ENCODE results near the gene ETS1.

Gene ETS1, protein sequence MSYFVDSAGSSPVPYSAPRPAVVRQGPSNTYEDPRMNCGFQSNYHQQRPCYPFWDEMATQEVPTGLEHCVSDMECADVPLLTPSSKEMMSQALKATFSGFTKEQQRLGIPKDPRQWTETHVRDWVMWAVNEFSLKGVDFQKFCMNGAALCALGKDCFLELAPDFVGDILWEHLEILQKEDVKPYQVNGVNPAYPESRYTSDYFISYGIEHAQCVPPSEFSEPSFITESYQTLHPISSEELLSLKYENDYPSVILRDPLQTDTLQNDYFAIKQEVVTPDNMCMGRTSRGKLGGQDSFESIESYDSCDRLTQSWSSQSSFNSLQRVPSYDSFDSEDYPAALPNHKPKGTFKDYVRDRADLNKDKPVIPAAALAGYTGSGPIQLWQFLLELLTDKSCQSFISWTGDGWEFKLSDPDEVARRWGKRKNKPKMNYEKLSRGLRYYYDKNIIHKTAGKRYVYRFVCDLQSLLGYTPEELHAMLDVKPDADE

DNA sequence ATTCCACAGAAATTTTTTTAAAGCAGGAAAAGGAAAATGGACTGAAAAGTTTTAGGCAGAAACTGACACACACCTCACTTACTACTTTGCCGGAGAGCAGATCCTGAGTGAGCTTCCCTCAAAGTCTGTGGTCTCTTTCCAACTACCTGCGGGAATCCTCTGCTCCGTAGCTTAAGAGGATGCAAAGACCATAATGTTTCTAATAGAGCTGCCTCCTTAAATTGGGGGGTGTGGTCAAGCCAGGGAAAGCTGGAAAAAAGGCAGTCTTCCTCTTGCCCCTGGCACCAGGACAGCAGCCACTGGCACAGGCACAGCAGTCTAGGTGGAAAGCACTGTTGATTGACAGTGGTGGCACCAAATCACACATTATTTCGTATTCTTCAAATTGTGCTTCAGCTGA, at the start of gene ETS1:
Gene ETS1, minus strand, starts transcription at position 144 of the 400 bp plus-strand sequence. CDS start 14,428 bp downstream, outside the sequence.
- CTCF ChIA-PET = interaction anchor here (1.3 to 1.5 kb wide), 2 partner anchors 13 to 41 kb away, joined by 3 to 4 read pairs; no protein-coding TSS in a partner anchor

DNA sequence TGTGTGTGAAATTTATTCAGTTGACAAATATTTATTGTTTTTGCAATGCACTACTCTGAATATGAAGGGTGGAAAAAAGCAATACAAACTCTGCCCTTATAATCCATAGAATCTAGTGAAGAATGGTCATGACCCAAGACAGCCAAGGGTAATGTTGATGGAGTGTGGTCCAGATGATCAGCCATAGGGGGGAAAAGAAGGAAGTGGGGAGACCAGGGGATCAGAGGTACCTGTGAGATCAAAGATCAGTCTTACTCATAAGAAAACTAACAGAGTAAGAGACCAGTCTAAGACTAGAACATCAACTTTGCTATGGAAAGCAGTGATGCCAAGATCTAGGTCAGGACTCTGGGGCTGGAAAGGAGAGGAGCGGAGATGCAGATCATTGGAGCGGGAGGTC, 47.0 kb upstream of the ETS1 start:
- Mint-ChIP-seq H3K27me3 (peaks cover 12% of the 10 kb centered on the region), H3K4me3 (no peak overlapping the region), H3K4me1 (peaks cover 41% of the 10 kb centered on the region), H3K9me3 (no peaks in the 10 kb centered on the region), H3K36me3 (no peaks in the 10 kb centered on the region), H3K27ac (no peak overlapping the region)
- CTCF ChIA-PET = interaction anchor here (0.6 to 7.6 kb wide), 4 partner anchors 197 to 476 kb away, joined by 3 to 149 read pairs (median 57); no protein-coding TSS in a partner anchor
- no peak for DNase-seq

More for the DNA sequence above, at the start of gene ETS1:
- no peak within 1 kb of the TSS for H3K4me3 Mint-ChIP-seq
- H3K36me3 Mint-ChIP-seq = no peaks in the 10 kb centered on the region
- no peak within 1 kb of the TSS for H3K27ac Mint-ChIP-seq
- DNase-seq = no peak
- peaks cover 34% of the 10 kb centered on the region for H3K27me3 Mint-ChIP-seq
- H3K4me1 Mint-ChIP-seq = peaks cover 14% of the 10 kb centered on the region
- no peaks in the 10 kb centered on the region for H3K9me3 Mint-ChIP-seq

DNA sequence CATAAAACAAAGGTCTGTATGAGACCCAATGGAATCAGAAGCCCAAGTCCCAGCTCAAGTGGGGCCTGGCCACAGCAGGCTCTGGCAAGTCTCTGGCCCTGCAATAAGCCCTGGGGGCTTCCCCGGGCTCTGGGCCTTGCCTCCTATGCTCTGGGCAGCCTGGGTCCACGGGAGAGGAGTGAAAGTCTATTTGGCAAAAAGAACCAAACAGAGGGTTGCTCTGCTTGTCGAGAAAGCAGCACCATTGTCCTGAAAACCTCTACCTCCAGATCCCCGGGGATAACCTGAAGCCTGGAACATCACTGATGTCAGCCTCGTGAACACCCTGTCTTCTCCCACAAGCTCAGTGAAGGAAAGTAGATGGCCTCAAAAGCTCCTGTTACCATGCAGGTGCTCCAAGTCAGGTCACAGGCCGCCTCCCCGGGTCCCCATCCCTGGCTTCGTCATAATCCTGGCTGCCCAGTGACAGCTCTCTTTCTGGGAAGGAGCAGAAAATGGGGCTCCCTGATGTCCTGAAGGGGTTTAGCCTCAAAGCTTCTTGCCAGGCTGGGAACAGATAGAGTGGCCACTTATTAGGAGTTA, 46.1 kb upstream of the ETS1 start:
- no peaks in the 10 kb centered on the region for H3K9me3 Mint-ChIP-seq
- H3K4me3 Mint-ChIP-seq = no peak overlapping the region
- H3K4me1 Mint-ChIP-seq = peaks cover 49% of the 10 kb centered on the region
- H3K27ac Mint-ChIP-seq = no peak overlapping the region
- peaks cover 12% of the 10 kb centered on the region for H3K27me3 Mint-ChIP-seq
- no peak for DNase-seq
- CTCF ChIA-PET = interaction anchor here (0.6 to 7.9 kb wide), 20 partner anchors 52 to 475 kb away, joined by 3 to 149 read pairs (median 9); no protein-coding TSS in a partner anchor
- no peaks in the 10 kb centered on the region for H3K36me3 Mint-ChIP-seq

DNA sequence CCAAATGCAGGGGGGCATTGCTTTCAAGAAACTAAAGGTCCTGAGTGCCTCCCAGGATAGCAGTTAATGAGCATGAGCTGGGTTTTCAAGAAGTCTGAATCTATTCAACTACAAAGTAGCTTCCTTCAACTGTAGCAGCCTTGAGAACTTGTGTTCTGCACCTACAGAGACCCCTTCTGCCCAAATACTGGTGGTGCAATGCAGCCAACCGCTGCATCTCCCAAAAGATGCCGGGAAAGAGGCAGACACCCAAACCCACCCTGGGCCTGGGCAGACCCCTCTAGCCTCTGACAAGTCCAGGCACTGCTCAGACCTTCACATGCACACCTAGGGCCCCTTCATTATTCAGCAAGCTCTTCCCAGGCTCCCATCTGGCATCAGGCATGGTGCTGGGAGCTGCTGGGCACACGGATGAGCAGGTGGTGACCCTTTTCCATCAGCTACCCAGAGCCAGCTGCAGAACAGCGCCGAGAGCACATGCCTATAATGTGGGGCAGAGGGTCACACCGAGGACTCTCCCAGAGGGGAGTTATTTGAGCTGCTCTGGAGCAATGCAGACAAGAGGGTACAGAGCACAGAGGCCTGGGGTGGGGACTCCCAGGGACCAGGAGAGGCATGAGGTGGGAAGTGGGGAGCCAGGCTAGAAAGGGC, 44.9 kb upstream of the ETS1 start:
- H3K4me3 Mint-ChIP-seq = no peak overlapping the region
- peaks cover 8% of the 10 kb centered on the region for H3K27me3 Mint-ChIP-seq
- peaks cover 52% of the 10 kb centered on the region for H3K4me1 Mint-ChIP-seq
- H3K9me3 Mint-ChIP-seq = no peaks in the 10 kb centered on the region
- CTCF ChIA-PET = interaction anchor here (0.5 to 7.9 kb wide), 54 partner anchors 12 to 602 kb away, joined by 3 to 149 read pairs (median 5); partner anchors contain the start of gene FLI1
- no peak overlapping the region for H3K27ac Mint-ChIP-seq
- peak; percentile 60 for DNase-seq
- no peaks in the 10 kb centered on the region for H3K36me3 Mint-ChIP-seq

DNA sequence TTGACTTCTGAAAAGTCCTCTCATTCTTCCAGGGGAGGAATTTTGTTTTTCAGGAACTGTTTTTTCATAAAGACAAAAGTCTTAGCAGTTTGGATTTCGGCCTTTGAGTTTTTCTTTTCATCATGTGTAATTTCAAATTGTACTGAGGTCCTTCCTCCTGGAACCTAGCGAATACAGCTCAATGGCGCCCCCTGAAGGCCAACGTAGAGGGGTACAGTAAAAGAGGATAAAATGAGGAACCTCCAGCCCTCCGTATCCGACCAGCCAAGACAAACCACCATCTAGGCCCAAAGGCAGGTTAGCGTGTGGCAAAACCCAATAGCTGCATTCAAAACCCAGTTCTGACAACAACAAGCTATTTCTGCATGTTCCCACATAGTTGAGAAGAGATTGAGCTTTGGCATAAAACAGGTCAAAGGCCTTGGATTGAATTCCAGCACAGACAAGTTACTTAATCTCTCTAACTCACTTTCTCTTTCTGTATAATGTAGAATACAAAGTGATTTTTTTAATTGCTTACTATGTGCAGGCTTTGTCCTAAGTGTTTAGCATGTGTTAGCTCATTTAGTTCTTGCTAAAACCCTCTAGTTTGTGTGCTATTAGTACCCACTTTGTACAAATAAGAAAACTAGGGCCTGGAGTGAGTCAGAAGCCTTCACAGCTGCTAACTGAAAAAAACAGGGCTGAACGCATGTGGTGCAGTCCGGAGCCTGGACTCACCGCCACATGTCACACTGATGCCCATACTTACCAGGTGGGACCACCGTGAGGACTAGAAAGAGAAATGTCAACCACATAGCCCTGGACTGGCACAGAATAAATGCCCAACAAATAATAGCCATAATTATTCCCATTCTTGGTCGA, 43.2 kb upstream of the ETS1 start:
- H3K27me3 Mint-ChIP-seq = peaks cover 3% of the 10 kb centered on the region
- H3K4me3 Mint-ChIP-seq = peak overlapping the region; percentile 68
- H3K4me1 Mint-ChIP-seq = peaks cover 66% of the 10 kb centered on the region
- H3K27ac Mint-ChIP-seq = peak overlapping the region; percentile 80
- H3K36me3 Mint-ChIP-seq = peaks cover 4% of the 10 kb centered on the region
- CTCF ChIA-PET = interaction anchor here (0.6 to 7.9 kb wide), 45 partner anchors 21 to 602 kb away, joined by 3 to 149 read pairs (median 6); no protein-coding TSS in a partner anchor
- DNase-seq = peak; percentile 93
- no peaks in the 10 kb centered on the region for H3K9me3 Mint-ChIP-seq

DNA sequence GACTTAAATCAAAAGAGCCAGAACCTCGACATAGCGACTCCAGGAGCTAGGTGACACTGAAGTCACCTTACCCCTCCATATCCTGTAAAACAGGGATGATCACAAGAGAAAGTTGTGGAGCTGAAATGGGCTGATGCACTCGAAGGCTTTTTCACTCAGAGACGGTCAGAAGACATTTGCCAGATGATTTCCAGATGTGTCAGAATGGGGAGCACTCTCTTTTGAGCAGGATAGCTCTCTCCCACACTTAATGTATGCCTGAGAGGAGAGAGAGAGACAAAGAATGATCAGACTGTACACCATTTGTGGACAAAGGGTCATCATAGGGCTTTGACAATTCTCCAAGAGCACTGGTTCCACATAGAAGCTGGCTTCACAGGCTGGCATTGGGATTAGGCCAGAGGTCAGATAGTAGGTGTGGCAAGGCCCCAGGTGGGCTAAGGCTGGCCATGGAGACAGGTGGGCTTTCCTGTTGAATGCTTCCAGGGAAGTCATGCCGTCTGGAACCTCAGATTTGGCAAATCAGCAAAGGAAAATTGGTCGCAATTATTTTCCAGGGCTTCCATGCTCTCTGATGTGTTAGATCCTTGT, 42.3 kb upstream of the ETS1 start:
- Mint-ChIP-seq H3K9me3 (no peaks in the 10 kb centered on the region), H3K27me3 (peaks cover 3% of the 10 kb centered on the region), H3K4me1 (peaks cover 76% of the 10 kb centered on the region), H3K27ac (peak overlapping the region; percentile 80), H3K36me3 (peaks cover 4% of the 10 kb centered on the region), H3K4me3 (peak overlapping the region; percentile 59)
- CTCF ChIA-PET = interaction anchor here (0.5 to 7.9 kb wide), 31 partner anchors 25 to 472 kb away, joined by 3 to 149 read pairs (median 6); no protein-coding TSS in a partner anchor
- DNase-seq = no peak

DNA sequence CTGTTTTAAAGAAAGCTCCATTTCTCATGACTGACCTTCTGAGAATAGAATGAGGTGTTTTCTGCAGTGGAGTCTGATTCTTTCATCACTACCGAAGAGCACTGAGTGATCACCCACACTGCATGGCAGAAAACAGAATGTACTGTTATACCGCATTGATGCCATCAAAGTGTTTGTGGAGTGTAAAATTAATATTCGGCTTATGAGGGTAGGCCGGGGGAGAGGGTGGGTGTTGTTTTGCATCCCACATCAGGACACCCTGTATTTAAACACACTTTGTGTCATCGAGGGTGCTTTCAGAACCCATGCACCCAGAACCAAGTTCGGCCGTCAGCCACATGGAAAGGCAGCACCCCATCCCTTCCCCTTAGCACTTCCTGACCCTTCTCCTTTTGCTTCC, 41.3 kb upstream of the ETS1 start:
- H3K27ac Mint-ChIP-seq = peak overlapping the region; percentile 80
- CTCF ChIA-PET = interaction anchor here (0.6 to 7.9 kb wide), 31 partner anchors 21 to 471 kb away, joined by 3 to 149 read pairs (median 4); partner anchors contain the start of gene ETS1
- no peaks in the 10 kb centered on the region for H3K9me3 Mint-ChIP-seq
- H3K36me3 Mint-ChIP-seq = peaks cover 4% of the 10 kb centered on the region
- no peak for DNase-seq
- H3K27me3 Mint-ChIP-seq = peaks cover 3% of the 10 kb centered on the region
- peak overlapping the region; percentile 59 for H3K4me3 Mint-ChIP-seq
- peaks cover 84% of the 10 kb centered on the region for H3K4me1 Mint-ChIP-seq

DNA sequence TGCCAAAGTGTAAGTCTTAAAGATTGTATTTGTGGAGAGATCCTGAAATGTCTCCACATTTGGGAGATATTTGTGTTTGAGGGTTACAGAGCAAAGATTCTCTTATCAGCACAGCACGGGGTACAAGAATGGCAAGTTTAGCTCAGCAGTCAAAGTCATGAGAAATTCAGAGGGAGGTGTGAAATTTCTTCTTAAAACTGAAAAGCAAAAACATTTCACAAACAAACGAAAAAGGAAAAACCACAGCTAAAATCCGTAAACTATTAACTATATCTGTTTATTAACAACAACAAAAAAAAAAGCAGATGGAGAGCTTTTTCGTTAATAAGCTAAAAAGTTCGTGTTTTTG, 40.9 kb upstream of the ETS1 start:
- CTCF ChIA-PET = interaction anchor here (0.6 to 7.9 kb wide), 24 partner anchors 21 to 456 kb away, joined by 3 to 149 read pairs (median 4); partner anchors contain the start of gene ETS1
- H3K4me1 Mint-ChIP-seq = peaks cover 88% of the 10 kb centered on the region
- no peaks in the 10 kb centered on the region for H3K27me3 Mint-ChIP-seq
- no peak for DNase-seq
- H3K27ac Mint-ChIP-seq = peak overlapping the region; percentile 80
- peaks cover 4% of the 10 kb centered on the region for H3K36me3 Mint-ChIP-seq
- H3K9me3 Mint-ChIP-seq = no peaks in the 10 kb centered on the region
- peak overlapping the region; percentile 52 for H3K4me3 Mint-ChIP-seq

DNA sequence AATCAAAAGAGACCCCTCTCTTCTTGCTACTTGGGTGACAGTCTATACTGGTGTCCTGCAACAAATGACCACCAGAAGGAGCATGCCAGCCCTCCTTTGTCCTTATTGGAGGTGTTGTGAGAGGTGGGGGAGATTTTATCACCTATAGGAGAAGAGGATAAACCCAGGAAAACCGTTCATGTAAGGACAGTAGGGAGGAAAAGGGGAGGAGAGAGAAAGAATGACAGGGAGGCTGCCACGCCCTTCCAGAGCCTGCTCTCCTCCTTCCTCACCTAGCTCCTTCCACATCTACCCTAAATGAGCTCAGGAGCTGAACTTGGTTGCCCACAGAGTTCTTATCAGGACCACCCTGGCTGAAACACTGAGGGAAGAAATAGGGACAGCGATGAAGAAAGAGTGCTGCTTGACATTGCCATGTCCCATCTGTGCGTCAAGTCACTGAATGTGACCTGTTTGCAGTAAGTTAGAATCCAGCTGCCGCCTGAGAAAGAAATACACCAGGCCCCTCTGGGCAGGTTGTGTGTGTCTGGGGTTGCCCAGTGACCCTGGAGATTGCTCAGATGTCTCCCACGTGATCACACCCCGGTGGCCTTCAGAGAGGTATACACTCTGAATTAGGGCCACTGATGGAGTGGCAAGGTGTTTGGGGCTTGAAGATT, 40.4 kb upstream of the ETS1 start:
- peaks cover 4% of the 10 kb centered on the region for H3K36me3 Mint-ChIP-seq
- H3K4me3 Mint-ChIP-seq = peak overlapping the region; percentile 52
- H3K27me3 Mint-ChIP-seq = no peaks in the 10 kb centered on the region
- CTCF ChIA-PET = interaction anchor here (0.7 to 7.9 kb wide), 24 partner anchors 16 to 456 kb away, joined by 3 to 149 read pairs (median 4); partner anchors contain the start of gene ETS1
- H3K9me3 Mint-ChIP-seq = no peaks in the 10 kb centered on the region
- H3K4me1 Mint-ChIP-seq = peaks cover 93% of the 10 kb centered on the region
- peak overlapping the region; percentile 80 for H3K27ac Mint-ChIP-seq
- DNase-seq = peak; percentile 53

DNA sequence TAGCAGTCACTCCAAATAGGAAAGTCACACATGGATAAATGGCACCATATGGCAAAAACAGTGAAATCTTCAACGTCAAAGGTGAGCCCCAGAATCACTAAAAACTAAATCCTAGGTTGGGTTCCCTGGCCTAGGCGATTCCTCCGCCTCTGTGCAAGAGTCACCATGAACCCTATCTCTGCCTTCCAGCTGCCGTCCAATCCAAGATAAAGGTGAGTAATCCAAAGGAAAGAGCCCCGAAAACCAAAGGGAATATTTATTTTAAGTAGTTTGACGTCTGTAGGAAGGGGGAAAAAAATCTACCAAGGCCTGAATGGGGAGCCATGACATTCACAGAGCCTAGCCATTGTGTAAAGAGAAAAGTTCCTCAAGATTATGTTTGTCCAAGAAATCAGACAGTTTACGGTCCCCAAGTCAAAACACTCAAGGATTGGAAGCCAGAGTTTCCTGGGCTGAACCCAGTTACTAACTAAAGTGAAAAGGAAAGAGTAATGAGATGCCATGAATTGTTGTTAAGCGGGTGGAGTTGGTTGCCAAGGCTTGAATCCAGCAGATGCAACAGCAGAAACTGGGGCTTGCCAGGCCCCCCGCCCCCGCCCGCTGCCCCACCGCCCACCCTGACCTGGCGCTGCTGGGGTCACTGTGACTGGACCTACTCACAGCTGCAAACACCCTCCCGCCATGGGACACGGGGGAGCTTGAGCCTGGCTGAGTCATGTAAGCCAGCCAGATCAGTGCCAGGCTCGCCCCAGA, 39.7 kb upstream of the ETS1 start:
- H3K4me3 Mint-ChIP-seq = no peak overlapping the region
- peaks cover 97% of the 10 kb centered on the region for H3K4me1 Mint-ChIP-seq
- H3K27me3 Mint-ChIP-seq = no peaks in the 10 kb centered on the region
- no peaks in the 10 kb centered on the region for H3K9me3 Mint-ChIP-seq
- peak overlapping the region; percentile 98 for H3K27ac Mint-ChIP-seq
- DNase-seq = no peak
- CTCF ChIA-PET = interaction anchor here (0.6 to 7.9 kb wide), 16 partner anchors 16 to 455 kb away, joined by 3 to 149 read pairs (median 4); no protein-coding TSS in a partner anchor
- H3K36me3 Mint-ChIP-seq = peaks cover 4% of the 10 kb centered on the region

DNA sequence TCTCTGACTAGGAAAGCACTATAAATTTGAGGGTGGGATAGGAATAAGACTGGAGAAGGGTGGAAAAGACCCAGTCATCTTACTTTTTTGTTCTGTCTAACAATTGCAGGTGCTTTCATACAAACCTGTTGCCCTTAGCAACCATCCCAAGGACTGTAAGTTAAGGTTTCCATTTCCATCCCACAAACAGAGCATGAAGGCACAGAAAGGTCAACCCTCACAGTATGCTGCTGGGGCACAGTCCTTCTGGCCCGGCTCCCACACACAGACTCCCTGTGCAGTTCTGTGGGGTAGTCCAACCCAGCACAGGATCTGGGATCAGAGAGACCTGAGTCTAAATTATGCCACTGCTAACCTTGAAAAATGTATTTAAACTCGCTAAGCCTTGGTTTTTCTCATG, 38.4 kb upstream of the ETS1 start:
- CTCF ChIA-PET = interaction anchor here (0.7 to 7.9 kb wide), 4 partner anchors 96 to 336 kb away, joined by 4 to 134 read pairs (median 5); no protein-coding TSS in a partner anchor
- Mint-ChIP-seq H3K36me3 (peaks cover 4% of the 10 kb centered on the region), H3K27ac (peak overlapping the region; percentile 98)

DNA sequence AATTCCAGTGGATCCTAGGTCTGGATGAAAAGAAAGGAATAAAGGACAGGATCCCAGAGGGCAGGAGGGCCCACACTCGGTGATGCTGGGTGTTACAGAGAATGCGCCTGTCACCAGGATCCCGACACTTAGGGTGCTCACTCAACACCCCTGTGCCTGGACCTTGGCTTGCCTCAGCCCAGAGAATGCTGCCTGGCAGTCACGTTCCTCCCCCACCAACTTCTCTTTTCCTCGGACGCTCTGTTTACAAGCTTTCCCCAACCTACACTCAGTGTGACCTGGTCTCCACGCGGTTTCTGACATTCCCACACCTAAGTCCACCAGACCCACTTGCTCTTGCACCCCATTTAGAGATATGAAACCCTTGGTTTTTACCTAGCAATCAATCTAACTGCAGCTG, 38.0 kb upstream of the ETS1 start:
- Mint-ChIP-seq H3K4me1 (peaks cover 98% of the 10 kb centered on the region), H3K36me3 (peaks cover 4% of the 10 kb centered on the region), H3K4me3 (peak overlapping the region; percentile 62), H3K9me3 (no peaks in the 10 kb centered on the region), H3K27ac (peak overlapping the region; percentile 98), H3K27me3 (no peaks in the 10 kb centered on the region)
- CTCF ChIA-PET = interaction anchor here (1.2 to 7.9 kb wide), 8 partner anchors 14 to 335 kb away, joined by 3 to 134 read pairs (median 6); no protein-coding TSS in a partner anchor
- no peak for DNase-seq

More for the DNA sequence above, 38.4 kb upstream of the ETS1 start:
- DNase-seq = no peak
- no peaks in the 10 kb centered on the region for H3K27me3 Mint-ChIP-seq
- H3K4me1 Mint-ChIP-seq = peaks cover 98% of the 10 kb centered on the region
- H3K4me3 Mint-ChIP-seq = peak overlapping the region; percentile 62
- H3K9me3 Mint-ChIP-seq = no peaks in the 10 kb centered on the region
